ENCODE data around the gene MTMR3.

GRCh38 chr22:29887358-29887757 lies 4.4 kb downstream of the MTMR3 start:
- TF ChIP-seq CTCF (IDR thresholded peaks at IDR 0.05) (no peak), POLR2A (IDR thresholded peaks at IDR 0.05) (no peak)
